Keratinocyte (primary cell): ENCODE data around the gene AKNA. TPM values are rescaled to one million over a fixed set of nuclear protein-coding genes. Genes with fewer than 3 reads are reported as not detected.

Experiments used
- DNase-seq: peaks from one replicate; pipeline ENCODE4 v3.0.0-alpha.2; 2011; ENCODE audit warnings: low read depth, missing footprints, low spot score
- FAIRE-seq: peaks from 2 replicates; lab custom pipeline; 2011; peaks lifted over from hg19 to GRCh38; lab: Jason Lieb, UNC
- H2AFZ ChIP-seq: 2 replicates; pipeline ENCODE4 v1.6.0; 2012; ENCODE audit warnings: low read length, control low read depth, inconsistent platforms; ENCODE audit not compliant: control insufficient read depth
- H3K27ac ChIP-seq: 2 replicates; pipeline ENCODE4 v1.5.1; 2011; ENCODE audit warnings: low read length; ENCODE audit not compliant: control insufficient read depth, insufficient read depth
- H3K27me3 ChIP-seq: 3 replicates; pipeline ENCODE4 v1.6.0; 2011; ENCODE audit warnings: low read length; ENCODE audit not compliant: control insufficient read depth, insufficient read depth; ENCODE audit errors: extremely low read depth
- H3K36me3 ChIP-seq, 2 experiments: 2 replicates in 1 of 2; 3 replicates in 1 of 2; pipeline ENCODE4 v1.5.1; 2011; ENCODE audit warnings: low read length in 2 of 2, mild to moderate bottlenecking in 1 of 2; ENCODE audit not compliant: control insufficient read depth in 2 of 2, insufficient read depth in 2 of 2; ENCODE audit errors: extremely low read depth in 1 of 2
- H3K4me1 ChIP-seq: 3 replicates; pipeline ENCODE4 v1.5.1; 2011; ENCODE audit warnings: low read length; ENCODE audit not compliant: control insufficient read depth, insufficient read depth; ENCODE audit errors: extremely low read depth
- H3K4me2 ChIP-seq: 3 replicates; pipeline ENCODE4 v1.6.0; 2011; ENCODE audit warnings: low read depth, low read length; ENCODE audit not compliant: control insufficient read depth, insufficient read depth; ENCODE audit errors: extremely low read depth
- H3K4me3 ChIP-seq, 3 experiments: fragments of 200-600 bp in 1 of 3; sonication (generic) in 1 of 3; 2 replicates in 2 of 3; 3 replicates in 1 of 3; pipeline ENCODE4 v1.5.1; 2011 to 2016; ENCODE audit warnings: low read length in 3 of 3, mild to moderate bottlenecking in 3 of 3, control low read depth in 2 of 3, inconsistent platforms in 1 of 3, low read depth in 1 of 3, mixed read lengths in 1 of 3, mixed run types in 1 of 3, moderate library complexity in 1 of 3; ENCODE audit not compliant: control insufficient read depth in 2 of 3, insufficient read depth in 2 of 3; ENCODE audit errors: extremely low read depth in 1 of 3
- H3K79me2 ChIP-seq: 2 replicates; pipeline ENCODE4 v1.6.0; 2012; ENCODE audit warnings: low read length; ENCODE audit not compliant: control insufficient read depth, insufficient read depth
- H3K9ac ChIP-seq: 3 replicates; pipeline ENCODE4 v1.6.0; 2011; ENCODE audit warnings: low read length; ENCODE audit not compliant: control insufficient read depth, insufficient read depth; ENCODE audit errors: extremely low read depth
- H3K9me1 ChIP-seq: 3 replicates; pipeline ENCODE4 v1.6.0; 2011; ENCODE audit warnings: low read length; ENCODE audit not compliant: control insufficient read depth, insufficient read depth; ENCODE audit errors: extremely low read depth
- H3K9me3 ChIP-seq: 2 replicates; pipeline ENCODE4 v1.5.1; 2012; ENCODE audit warnings: low read depth, low read length; ENCODE audit not compliant: control insufficient read depth
- H4K20me1 ChIP-seq: 3 replicates; pipeline ENCODE4 v1.6.0; 2011; ENCODE audit warnings: low read length; ENCODE audit not compliant: control insufficient read depth, insufficient read depth; ENCODE audit errors: extremely low read depth
- EZH2 ChIP-seq: IDR thresholded peaks from one replicate; pipeline ENCODE4 v1.6.1; 2012; ENCODE audit warnings: inconsistent platforms, mild to moderate bottlenecking, low read length, moderate library complexity
- dilution Hi-C: fragments of 300-500 bp; cut with MboI; formaldehyde crosslinking; loops from one replicate; pipeline ENCODE4 v1.7.0; 2020; ENCODE audit warnings: low sequenced_read_pairs; ENCODE audit not compliant: extremely low pct_ligation_motif_present
- polyA plus RNA-seq, 5 experiments: library from polyadenylated mRNA; depleted of rRNA in 3 of 5; stranded (reverse) in 3 of 5; stranded (forward) in 1 of 5; unstranded in 1 of 5; fragments of >200 nt; gene quantifications; 1 replicate in 1 of 5; 2 replicates in 3 of 5; 3 replicates in 1 of 5; pipeline versions ENCODE4 v1.2.1 to v1.2.3, GENCODE V29; 2011 to 2012; ENCODE audit warnings: missing spikeins in 2 of 5, low read depth in 1 of 5, low replicate concordance in 1 of 5
- TF ChIP-seq, protein P1 (sequence below), 3 experiments: IDR thresholded peaks in 1 of 3; conservative IDR thresholded peaks in 1 of 3; optimal IDR thresholded peaks in 1 of 3; 2 replicates in 2 of 3; 3 replicates in 1 of 3; pipeline versions ENCODE3 to v1.5.1; 2011; ENCODE audit warnings: low read length in 3 of 3, mild to moderate bottlenecking in 3 of 3, moderate library complexity in 2 of 3, control low read depth in 1 of 3, inconsistent platforms in 1 of 3; ENCODE audit not compliant: insufficient read depth in 2 of 3; ENCODE audit errors: extremely low read depth in 1 of 3

The AKNA gene
- polyA plus RNA-seq, 1 donor (not counting 4 experiments of a cell fraction or from before 2014, with no cell fraction given) = 0.79 TPM

DNA sequence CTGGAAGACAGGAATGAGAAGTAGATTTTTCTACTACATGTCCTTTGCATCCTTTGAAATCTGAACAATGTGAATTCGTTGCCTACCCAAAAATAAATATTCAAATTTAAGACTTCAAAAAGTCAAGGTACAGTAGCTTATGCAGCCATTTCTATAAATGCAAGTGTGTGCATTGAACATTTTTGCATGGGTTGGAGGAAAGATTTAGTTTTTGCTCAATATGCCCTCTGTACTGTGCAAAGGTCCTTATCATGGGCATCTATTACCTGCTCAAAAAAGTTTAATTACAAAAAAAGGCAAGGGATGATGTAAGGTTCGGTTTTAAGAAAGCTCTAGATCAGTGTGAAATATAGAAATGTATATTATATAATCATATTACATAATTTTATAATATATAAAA, 22.6 kb downstream of the AKNA start:
- no peaks in the 10 kb centered on the region for H3K27me3 ChIP-seq
- no peaks in the 10 kb centered on the region for H3K79me2 ChIP-seq
- dilution Hi-C loops = no loop called here
- no peak overlapping the region for H3K27ac ChIP-seq
- no peak overlapping the region for H2AFZ ChIP-seq
- TF ChIP-seq EZH2 = no peak
- TF ChIP-seq, protein P1, sequence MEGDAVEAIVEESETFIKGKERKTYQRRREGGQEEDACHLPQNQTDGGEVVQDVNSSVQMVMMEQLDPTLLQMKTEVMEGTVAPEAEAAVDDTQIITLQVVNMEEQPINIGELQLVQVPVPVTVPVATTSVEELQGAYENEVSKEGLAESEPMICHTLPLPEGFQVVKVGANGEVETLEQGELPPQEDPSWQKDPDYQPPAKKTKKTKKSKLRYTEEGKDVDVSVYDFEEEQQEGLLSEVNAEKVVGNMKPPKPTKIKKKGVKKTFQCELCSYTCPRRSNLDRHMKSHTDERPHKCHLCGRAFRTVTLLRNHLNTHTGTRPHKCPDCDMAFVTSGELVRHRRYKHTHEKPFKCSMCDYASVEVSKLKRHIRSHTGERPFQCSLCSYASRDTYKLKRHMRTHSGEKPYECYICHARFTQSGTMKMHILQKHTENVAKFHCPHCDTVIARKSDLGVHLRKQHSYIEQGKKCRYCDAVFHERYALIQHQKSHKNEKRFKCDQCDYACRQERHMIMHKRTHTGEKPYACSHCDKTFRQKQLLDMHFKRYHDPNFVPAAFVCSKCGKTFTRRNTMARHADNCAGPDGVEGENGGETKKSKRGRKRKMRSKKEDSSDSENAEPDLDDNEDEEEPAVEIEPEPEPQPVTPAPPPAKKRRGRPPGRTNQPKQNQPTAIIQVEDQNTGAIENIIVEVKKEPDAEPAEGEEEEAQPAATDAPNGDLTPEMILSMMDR (optimal IDR thresholded peaks at IDR 0.05 in 1 of 3, IDR thresholded peaks at IDR 0.05 in 1 of 3, conservative IDR thresholded peaks at IDR 0.05 in 1 of 3; ENCODE audit: extremely low read depth in 1 of 3, insufficient read depth in 2 of 3, low read length in 3 of 3) = no peak
- no peaks in the 10 kb centered on the region for H3K4me1 ChIP-seq
- no peak overlapping the region for H3K9ac ChIP-seq
- peaks cover 0 to 5% of the 10 kb centered on the region in 2 experiments for H3K36me3 ChIP-seq
- no peak overlapping the region for H3K4me3 ChIP-seq
- FAIRE-seq = no peak
- no peak overlapping the region for H3K4me2 ChIP-seq
- no peak for DNase-seq
- H3K9me1 ChIP-seq = no peaks in the 10 kb centered on the region
- no peaks in the 10 kb centered on the region for H3K9me3 ChIP-seq
- no peaks in the 10 kb centered on the region for H4K20me1 ChIP-seq

DNA sequence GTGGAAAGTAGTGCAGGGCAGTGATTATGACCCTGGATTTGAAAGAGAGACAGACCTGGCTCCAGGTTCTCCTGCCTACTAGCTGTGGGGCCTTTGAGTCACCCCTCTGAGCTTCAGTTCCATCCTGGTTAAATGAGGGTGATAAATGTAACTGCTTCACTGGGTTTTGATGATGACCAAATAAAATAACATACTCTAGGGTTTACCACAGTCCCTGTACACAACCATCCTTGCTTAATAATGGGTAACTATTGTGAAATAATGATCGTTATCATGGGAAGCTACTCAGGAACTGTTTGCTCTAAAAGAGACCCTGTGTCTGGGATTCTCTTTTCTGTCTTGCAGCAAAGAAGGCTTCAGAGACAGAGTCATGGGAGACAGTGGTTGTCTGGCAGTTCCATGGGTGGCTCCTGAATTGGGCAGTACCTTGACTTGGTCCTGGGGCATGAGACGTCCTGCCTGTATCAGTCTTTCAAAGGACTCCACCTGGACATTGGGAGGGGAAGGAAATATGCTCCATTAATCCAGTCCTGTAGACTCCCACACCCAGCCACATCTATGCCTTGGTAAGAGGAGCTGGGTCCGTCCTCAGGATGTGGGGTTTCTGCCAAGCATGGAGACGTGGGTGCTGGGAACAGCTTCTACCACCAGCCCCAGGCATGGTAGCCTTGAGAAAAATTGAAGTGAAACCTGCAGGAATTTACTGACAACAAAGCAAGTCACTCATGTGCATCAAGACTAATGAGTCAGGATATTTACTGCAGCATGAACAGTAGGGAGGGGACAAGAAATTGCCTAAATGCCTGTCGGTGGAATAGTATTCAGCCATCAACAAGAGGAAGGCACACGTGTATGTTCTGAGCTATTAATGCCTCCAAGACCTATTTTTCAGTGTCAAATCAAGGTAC, 23.4 kb downstream of the AKNA start:
- Histone ChIP-seq H3K36me3 (peaks cover 0 to 7% of the 10 kb centered on the region in 2 experiments), H3K4me3 (no peak overlapping the region), H3K9me1 (no peaks in the 10 kb centered on the region), H4K20me1 (no peaks in the 10 kb centered on the region), H3K9ac (no peak overlapping the region), H3K4me2 (no peak overlapping the region), H3K9me3 (no peaks in the 10 kb centered on the region), H3K79me2 (no peaks in the 10 kb centered on the region), H2AFZ (no peak overlapping the region), H3K27ac (no peak overlapping the region), H3K4me1 (no peaks in the 10 kb centered on the region), H3K27me3 (no peaks in the 10 kb centered on the region)
- FAIRE-seq (no peak), DNase-seq (no peak)
- dilution Hi-C loops = no loop called here
- no peak for TF ChIP-seq EZH2
- TF ChIP-seq, protein P1 (optimal IDR thresholded peaks at IDR 0.05 in 1 of 3, IDR thresholded peaks at IDR 0.05 in 1 of 3, conservative IDR thresholded peaks at IDR 0.05 in 1 of 3; ENCODE audit: extremely low read depth in 1 of 3, insufficient read depth in 2 of 3, low read length in 3 of 3) = no peak
